GM18909 (cell line): Measurements from ENCODE around the gene TRIM24.
"Not testable (repeated sequence)": the region's sequence is repeated elsewhere in the genome, so short reads cannot be mapped to it uniquely, and the experiment has no call there.

Experiments used
- ATAC-seq: cut with Tn5 transposase; IDR thresholded peaks from one replicate; pipeline ENCODE4 v1.9.1; 2021; ENCODE audit warnings: mild to moderate bottlenecking; ENCODE audit not compliant: unreplicated experiment, poor library complexity

The TRIM24 gene

GRCh38 chr7:138524259-138524658, 64.2 kb downstream of the TRIM24 start:
- no peak for ATAC-seq

GRCh38 chr7:138525757-138526156, 65.7 kb downstream of the TRIM24 start:
- no peak for ATAC-seq

GRCh38 chr7:138527746-138528223, 67.7 kb downstream of the TRIM24 start:
- no peak for ATAC-seq

GRCh38 chr7:138536833-138537232, 76.8 kb downstream of the TRIM24 start:
- ATAC-seq: not testable (repeated sequence)

- ATAC-seq: peak; percentile 44
These were observed 78.5 kb downstream of the TRIM24 start for GRCh38 chr7:138538518-138538917.

- no peak for ATAC-seq
These were observed 79.1 kb downstream of the TRIM24 start for GRCh38 chr7:138538997-138539644.

GRCh38 chr7:138542183-138542582, 82.1 kb downstream of the TRIM24 start:
- peak; percentile 94 for ATAC-seq

- ATAC-seq: no peak
These were observed 83.7 kb downstream of the TRIM24 start for GRCh38 chr7:138543739-138544138.

- ATAC-seq: no peak
These were observed 85.1 kb downstream of the TRIM24 start for GRCh38 chr7:138545123-138545522.

- no peak for ATAC-seq
These were observed 86.1 kb downstream of the TRIM24 start for GRCh38 chr7:138546064-138546619.

- no peak for ATAC-seq
These were observed 86.8 kb downstream of the TRIM24 start for GRCh38 chr7:138546829-138547228.

GRCh38 chr7:138549082-138549481, 89.0 kb downstream of the TRIM24 start:
- ATAC-seq: no peak

GRCh38 chr7:138550337-138550736, 90.3 kb downstream of the TRIM24 start:
- ATAC-seq: no peak

- no peak for ATAC-seq
These were observed 91.0 kb downstream of the TRIM24 start for GRCh38 chr7:138551102-138551501.

GRCh38 chr7:138553805-138554204, 93.7 kb downstream of the TRIM24 start:
- ATAC-seq: no peak

- no peak for ATAC-seq
These were observed 94.6 kb downstream of the TRIM24 start for GRCh38 chr7:138554674-138555073.

- no peak for ATAC-seq
These were observed 95.6 kb downstream of the TRIM24 start for GRCh38 chr7:138555684-138556083.

GRCh38 chr7:138556771-138557484, 96.9 kb downstream of the TRIM24 start:
- no peak for ATAC-seq

- ATAC-seq: no peak
These were observed 99.4 kb downstream of the TRIM24 start for GRCh38 chr7:138559448-138559847.

GRCh38 chr7:138563808-138564207, 103.7 kb downstream of the TRIM24 start:
- no peak for ATAC-seq

- no peak for ATAC-seq
These were observed 104.3 kb downstream of the TRIM24 start for GRCh38 chr7:138564365-138564764.

GRCh38 chr7:138565071-138565450, 105.0 kb downstream of the TRIM24 start:
- ATAC-seq: no peak
